Measurements from ENCODE around the gene AGO1.

Gene AGO1

GRCh38 chr1:35882945-35883634 lies at the start of gene AGO1:
Gene AGO1, plus strand, starts transcription at chr1:35883209. Its CDS starts 213 bp downstream, at chr1:35883422.
- DNase-seq (ENCODE audit: low spot score), result peak; percentile 92

- no peak for DNase-seq (ENCODE audit: low spot score)
Measured at GRCh38 chr1:35833395-35833794, 49.6 kb upstream of the AGO1 start.

DNA sequence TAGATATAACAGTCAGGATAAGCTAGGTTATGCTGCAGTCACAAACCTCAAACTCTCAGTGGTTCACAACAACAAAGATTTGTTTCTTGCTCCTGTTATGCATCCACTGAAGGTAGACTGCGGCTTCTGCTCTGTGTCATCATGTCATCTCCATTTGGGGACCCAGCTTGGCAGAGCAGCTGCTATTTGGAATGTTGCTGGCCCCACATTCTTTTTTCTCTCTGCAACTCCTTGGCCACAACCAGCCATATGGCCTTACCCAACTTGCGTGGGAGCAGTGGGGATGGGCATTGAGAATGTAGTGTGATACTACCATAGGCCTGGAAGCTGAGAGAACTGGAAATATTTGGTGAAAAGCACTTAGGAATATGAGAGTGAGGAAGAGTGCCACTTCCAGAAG lies 48.8 kb upstream of the AGO1 start:
- no peak for DNase-seq (ENCODE audit: low spot score)

DNA sequence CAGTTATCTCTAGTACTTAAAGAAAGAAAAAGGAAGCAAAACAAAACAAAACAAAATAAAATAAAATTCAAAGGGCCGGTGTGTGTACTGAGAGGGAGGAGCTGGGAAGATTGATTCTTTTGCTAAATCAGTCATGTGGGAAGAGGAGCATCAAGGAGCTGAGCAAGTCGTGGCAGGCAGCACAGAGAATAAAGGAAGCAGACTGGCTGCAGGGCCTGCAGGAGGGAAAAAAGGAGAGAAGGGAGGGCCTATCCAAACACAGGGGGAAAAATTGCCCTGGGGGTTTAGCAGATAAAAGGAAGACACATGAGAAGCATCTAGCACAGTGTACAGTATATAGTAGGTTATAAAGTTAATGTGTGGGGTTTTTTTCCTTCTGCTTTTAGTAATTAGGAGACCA lies 47.6 kb upstream of the AGO1 start:
- no peak for DNase-seq (ENCODE audit: low spot score)

DNA sequence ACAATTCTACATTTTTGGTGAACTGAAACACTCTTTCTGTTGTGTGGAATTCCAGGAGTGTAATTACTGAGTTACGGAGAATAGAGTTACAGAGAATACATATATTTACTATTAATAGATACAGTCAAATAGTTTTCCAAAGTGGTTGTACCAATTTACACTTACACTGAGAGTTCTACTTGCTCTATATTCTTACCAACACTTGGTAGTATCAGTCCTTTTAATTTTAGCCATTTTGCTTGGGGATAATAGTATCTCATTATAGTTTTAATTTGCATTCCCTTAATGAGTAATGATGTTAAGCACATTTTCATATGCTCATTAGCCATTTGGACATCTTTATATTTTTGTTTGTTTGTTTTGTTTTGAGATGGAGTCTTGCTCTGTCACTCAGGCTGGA lies 46.3 kb upstream of the AGO1 start:
- DNase-seq (ENCODE audit: low spot score), result no peak

GRCh38 chr1:35838693-35839245 lies 44.2 kb upstream of the AGO1 start:
- DNase-seq (ENCODE audit: low spot score), result no peak

DNA sequence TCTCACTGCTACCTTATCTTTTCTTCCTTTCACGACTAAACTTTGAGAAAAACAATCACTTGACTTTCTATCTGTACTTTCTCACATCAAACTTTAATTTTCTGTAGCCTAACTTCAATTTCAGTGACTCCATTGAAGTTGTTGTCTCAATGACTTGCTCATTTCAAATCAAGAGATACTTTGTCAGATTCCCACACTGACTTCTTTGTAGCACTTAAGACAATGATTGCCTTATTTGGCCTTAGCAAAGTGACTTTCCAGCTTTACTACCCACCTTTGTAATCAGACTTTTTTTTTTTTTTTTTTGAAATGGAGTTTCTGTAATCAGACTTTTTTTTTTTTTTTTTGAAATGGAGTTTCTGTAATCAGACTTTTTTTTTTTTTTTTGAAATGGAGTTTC lies 38.2 kb upstream of the AGO1 start:
- no peak for DNase-seq (ENCODE audit: low spot score)

DNA sequence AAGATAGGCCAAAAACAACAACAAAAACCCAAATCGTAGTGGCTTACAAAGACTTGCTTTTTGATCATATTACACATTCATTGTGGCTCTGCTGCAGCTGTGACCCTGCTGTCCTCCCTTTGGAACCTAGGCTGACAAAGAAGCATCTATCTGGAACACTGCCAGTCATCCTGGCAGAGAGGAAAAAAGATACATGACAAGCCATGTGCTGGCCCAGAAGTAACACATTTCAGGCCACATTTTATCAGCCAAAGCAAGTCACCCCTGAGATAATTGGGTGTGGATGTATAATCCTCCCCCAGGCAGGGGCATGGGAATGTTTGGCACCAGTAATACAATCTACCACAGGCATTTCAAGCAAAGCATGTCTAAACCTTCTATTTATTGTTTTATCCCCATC lies 37.2 kb upstream of the AGO1 start:
- DNase-seq (ENCODE audit: low spot score), result no peak

DNA sequence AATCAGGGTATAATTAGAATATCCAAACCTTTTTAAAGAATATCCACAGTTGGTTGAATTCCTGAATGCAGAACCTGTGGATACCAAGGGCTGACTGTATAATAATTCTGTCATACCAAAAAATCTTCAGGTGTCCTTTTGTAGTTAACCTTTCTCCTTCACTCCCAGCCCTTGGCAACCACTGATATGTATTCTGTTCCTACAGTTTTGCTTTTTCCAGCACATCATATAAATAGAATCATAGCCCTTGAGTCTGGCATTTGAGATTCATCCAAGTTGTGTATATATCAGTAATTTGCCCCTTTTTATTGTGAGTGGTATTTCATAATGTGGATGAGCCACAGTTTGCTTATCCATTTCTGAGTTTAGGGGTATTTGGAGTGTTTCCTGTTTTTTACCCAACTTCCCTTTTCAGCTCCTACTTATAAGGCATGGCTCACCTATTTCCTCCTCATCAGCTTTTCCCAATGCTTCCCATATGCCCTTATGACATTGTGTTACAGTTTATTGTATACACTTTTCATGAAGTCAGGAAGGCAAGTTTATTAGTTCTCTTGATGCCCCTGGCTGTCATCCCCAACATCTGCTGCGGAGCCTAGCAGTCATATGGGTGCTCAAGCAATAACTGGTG lies 35.0 kb upstream of the AGO1 start:
- no peak for DNase-seq (ENCODE audit: low spot score)

GRCh38 chr1:35850051-35850450 lies 33.0 kb upstream of the AGO1 start:
- DNase-seq (ENCODE audit: low spot score), result no peak

- no peak for DNase-seq (ENCODE audit: low spot score)
Measured at GRCh38 chr1:35850716-35851115, 32.3 kb upstream of the AGO1 start.

GRCh38 chr1:35851132-35851869 lies 31.7 kb upstream of the AGO1 start:
- no peak for DNase-seq (ENCODE audit: low spot score)

- no peak for DNase-seq (ENCODE audit: low spot score)
Measured at GRCh38 chr1:35852241-35852640, 30.8 kb upstream of the AGO1 start.

- no peak for DNase-seq (ENCODE audit: low spot score)
Measured at GRCh38 chr1:35854989-35855700, 27.9 kb upstream of the AGO1 start.

DNA sequence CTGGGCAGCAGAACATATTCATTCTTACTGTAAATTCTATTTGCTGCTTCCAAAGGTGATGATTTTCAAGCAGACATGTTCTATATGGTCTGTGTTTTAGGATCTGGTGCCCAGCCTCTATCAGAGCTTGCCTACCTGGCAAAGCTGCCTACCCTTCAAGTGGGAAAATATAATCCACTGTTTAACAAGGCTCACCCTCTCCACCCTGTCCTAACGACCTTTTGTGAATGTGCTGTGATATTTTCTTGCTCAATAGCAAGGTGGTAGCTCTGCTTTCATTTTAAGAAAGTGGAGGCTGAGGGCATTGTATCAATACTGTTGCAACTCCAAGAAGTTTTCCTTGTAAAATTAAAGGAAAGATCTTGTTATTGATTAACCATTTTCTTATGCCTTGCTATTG lies 26.0 kb upstream of the AGO1 start:
- DNase-seq (ENCODE audit: low spot score), result no peak

- no peak for DNase-seq (ENCODE audit: low spot score)
Measured at GRCh38 chr1:35857830-35858229, 25.2 kb upstream of the AGO1 start.

DNA sequence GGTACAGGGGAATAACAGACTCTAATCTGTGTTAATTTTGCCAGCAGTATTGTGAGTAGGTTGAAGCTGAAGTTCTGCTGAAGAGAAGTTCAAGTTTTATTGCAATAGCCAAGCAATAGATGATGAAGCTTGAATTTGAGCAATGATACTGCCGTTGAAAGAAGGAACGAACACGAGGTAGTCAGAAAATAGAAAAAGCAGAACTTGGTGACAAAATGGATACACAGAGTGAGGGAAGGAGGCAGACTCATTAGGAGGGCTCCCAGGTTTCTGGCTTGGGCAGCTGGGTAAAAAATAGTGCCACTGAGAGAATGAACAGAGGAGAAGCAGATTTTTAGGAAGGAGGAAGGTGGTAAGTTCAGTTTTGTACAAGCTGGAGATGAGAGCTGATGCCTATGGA lies 22.3 kb upstream of the AGO1 start:
- no peak for DNase-seq (ENCODE audit: low spot score)

DNA sequence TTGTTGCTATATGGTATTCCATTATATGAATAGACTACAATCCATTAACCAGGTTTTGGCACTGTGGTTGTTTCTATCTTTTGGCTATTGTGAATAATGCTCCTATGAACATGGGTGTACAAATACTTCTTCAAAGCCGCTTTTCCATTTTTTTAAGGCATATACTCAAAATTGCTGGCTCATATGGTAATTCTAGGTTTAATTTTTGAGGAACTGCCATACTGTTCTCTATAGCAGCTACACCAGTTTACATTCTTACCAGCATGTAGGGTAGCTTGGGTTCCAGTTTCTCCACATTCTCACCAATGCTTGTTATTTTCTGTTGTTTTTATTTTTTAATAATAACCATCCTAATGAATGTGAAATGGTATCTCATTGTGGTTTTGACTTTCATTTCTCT lies 19.9 kb upstream of the AGO1 start:
- no peak for DNase-seq (ENCODE audit: low spot score)

DNA sequence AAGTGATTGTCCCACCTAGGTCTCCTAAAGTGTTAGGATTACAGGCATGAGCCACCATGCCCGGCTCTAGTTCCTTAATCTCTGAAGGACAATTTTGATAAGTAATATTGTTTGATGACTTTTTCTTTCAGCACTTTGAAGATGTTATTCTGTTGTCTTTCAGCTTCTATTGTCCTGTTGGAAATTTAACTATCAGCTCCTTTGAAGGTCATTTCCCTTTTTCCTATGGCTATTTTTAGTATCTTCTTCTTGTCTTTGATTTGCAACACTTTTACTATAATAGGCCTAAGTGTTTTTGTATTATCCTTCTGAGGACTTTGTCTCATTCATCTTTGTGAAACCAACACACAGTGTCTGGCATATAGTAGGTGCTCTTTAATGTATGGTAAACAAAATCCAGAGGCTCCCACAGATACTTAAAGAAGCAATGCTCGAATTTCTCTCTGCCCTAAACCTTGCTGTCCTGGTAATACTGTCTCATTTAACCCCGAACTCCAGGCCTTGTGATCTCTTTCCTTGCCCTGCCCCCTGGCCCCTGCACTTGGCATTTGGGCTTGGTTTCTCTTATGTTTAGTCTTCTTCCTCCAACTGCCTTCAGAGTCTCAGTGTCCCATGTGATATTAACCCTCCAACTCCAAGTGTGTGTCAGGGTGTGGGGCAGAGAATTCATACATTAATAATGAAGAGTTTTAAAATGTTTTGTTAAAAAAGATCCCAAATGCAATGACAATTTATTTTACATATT lies 19.0 kb upstream of the AGO1 start:
- no peak for DNase-seq (ENCODE audit: low spot score)

DNA sequence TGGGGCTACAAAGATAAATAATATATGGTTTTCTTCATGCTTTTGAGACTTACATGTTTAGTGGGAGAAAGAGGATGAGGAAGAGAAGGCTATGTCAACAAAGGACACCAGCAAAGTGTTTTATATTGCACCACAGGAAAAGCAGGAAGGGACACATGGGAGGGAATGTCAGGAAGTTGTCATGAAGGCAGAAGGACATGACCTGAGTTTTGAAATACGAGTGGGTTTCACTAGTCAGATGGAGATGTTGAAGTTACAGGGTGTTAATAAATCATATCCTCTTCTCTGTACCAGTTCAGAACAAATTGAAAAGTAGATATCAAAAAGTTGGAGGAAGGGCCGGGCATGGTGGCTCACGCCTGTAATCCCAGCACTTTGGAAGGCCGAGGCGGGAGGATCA lies 18.2 kb upstream of the AGO1 start:
- no peak for DNase-seq (ENCODE audit: low spot score)

DNA sequence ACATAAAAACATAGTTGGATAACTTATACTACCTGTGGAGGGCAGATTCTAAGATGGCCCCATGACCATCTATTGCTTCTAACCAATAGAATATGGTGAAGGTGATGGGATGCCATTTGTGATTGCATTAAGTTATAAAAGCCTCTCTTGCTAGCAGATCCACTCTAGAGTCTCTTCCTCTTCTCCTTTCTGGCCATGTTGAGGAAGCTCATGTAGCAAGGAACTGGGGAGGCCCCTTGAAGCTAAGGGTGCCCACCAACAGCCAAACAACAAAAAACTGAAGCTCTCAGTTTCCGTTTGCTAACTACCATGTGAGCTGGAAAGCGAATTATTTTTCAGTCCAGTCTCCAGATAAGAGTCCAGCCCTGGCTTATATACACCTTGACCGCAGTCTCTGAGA lies 16.0 kb upstream of the AGO1 start:
- no peak for DNase-seq (ENCODE audit: low spot score)

Measured in HuH-7 (cell line).